PC-3 (cell line): ENCODE data around the gene CADM4. TPM values are rescaled to one million over a fixed set of nuclear protein-coding genes. Genes with fewer than 3 reads are reported as not detected.
"Not testable (repeated sequence)": the region's sequence is repeated elsewhere in the genome, so short reads cannot be mapped to it uniquely, and the experiment has no call there.

Source experiments
- ATAC-seq: fragments of 200-7000 bp; cut with Tn5 transposase; 2 replicates; pipeline ENCODE4 v1.9.1; 2020; ENCODE audit warnings: mild to moderate bottlenecking, moderate library complexity
- BruUV-seq: library from RNA; stranded (reverse); fragments of 400-500 nt; replicated peaks from 2 replicates; lab custom pipeline; 2021; lab: Mats Ljungman, UMichigan
- CTCF ChIA-PET: fragments of 300-600 bp; sonication (Branson Sonifier 250); formaldehyde crosslinking; loops from one replicate; lab custom pipeline; 2022; ENCODE audit warnings: antibody characterized with exemption; lab: Charles Lee
- POLR2A ChIA-PET: fragments of 300-600 bp; sonication (Branson Sonifier 250); formaldehyde crosslinking; loops from one replicate; lab custom pipeline; 2022; ENCODE audit warnings: antibody characterized with exemption; ENCODE audit not compliant: unreplicated experiment; lab: Charles Lee
- DNase-seq: peaks from one replicate; pipeline ENCODE4 v3.0.0-alpha.2; 2015
- H2AFZ ChIP-seq: fragments of 300-600 bp; sonication (generic); 2 replicates; pipeline ENCODE4 v1.6.0; 2016; ENCODE audit warnings: antibody characterized with exemption, low read length
- H3F3A ChIP-seq: fragments of 300-600 bp; sonication (generic); one replicate; pipeline ENCODE4 v1.6.0; 2017; ENCODE audit warnings: antibody characterized with exemption, low read length, control low read depth, mild to moderate bottlenecking; ENCODE audit not compliant: unreplicated experiment
- H3K27ac ChIP-seq: fragments of 300-600 bp; sonication (generic); 2 replicates; pipeline ENCODE4 v1.5.1; 2016; ENCODE audit warnings: mild to moderate bottlenecking, low read length
- H3K27me3 ChIP-seq: fragments of 300-600 bp; sonication (generic); 2 replicates; pipeline ENCODE4 v1.6.1; 2016; ENCODE audit warnings: low read length, mixed read lengths
- H3K36me3 ChIP-seq: fragments of 300-600 bp; sonication (generic); 2 replicates; pipeline ENCODE4 v1.6.1; 2016; ENCODE audit warnings: low read depth, mixed run types, low read length, mixed read lengths
- H3K4me1 ChIP-seq: fragments of 300-600 bp; sonication (generic); 2 replicates; pipeline ENCODE4 v1.5.1; 2016; ENCODE audit warnings: low read length; ENCODE audit not compliant: insufficient read depth
- H3K4me2 ChIP-seq: fragments of 300-600 bp; sonication (generic); 2 replicates; pipeline ENCODE4 v1.6.0; 2016; ENCODE audit warnings: low read length
- H3K4me3 ChIP-seq: fragments of 300-600 bp; sonication (generic); 2 replicates; pipeline ENCODE4 v1.5.1; 2016; ENCODE audit warnings: mild to moderate bottlenecking, low read length, mixed read lengths
- H3K79me2 ChIP-seq: fragments of 300-600 bp; sonication (generic); 2 replicates; pipeline ENCODE4 v1.6.1; 2017; ENCODE audit warnings: low read length, mixed read lengths
- H3K9ac ChIP-seq: fragments of 300-600 bp; sonication (generic); 2 replicates; pipeline ENCODE4 v1.6.0; 2016; ENCODE audit warnings: mild to moderate bottlenecking, low read length
- H3K9me2 ChIP-seq: fragments of 300-600 bp; sonication (generic); replicated peaks from 2 replicates; pipeline ENCODE4 v1.6.1; 2016; ENCODE audit warnings: mixed run types, low read length, mixed read lengths
- H3K9me3 ChIP-seq: fragments of 300-600 bp; sonication (generic); 2 replicates; pipeline ENCODE4 v1.6.1; 2016; ENCODE audit warnings: low read length, mixed read lengths
- H4K20me1 ChIP-seq: fragments of 300-600 bp; sonication (generic); 2 replicates; pipeline ENCODE4 v1.6.1; 2016; ENCODE audit warnings: low read length, mixed read lengths
- CTCF ChIP-seq: fragments of 300-600 bp; sonication (generic); conservative IDR thresholded peaks from 2 replicates; pipeline ENCODE4 v1.5.1; 2017; ENCODE audit warnings: antibody characterized with exemption, low read depth, mild to moderate bottlenecking, low read length
- EZH2 ChIP-seq: fragments of 300-600 bp; sonication (generic); IDR thresholded peaks from one replicate; pipeline ENCODE4 v1.6.1; 2017; ENCODE audit warnings: antibody characterized with exemption, mild to moderate bottlenecking, low read length; ENCODE audit not compliant: unreplicated experiment
- EZH2phosphoT487 ChIP-seq: fragments of 300-600 bp; sonication (generic); IDR thresholded peaks from 2 replicates; pipeline ENCODE4 v1.6.1; 2018; ENCODE audit warnings: mild to moderate bottlenecking, antibody characterized with exemption, low read length, borderline replicate concordance
- intact Hi-C: fragments of 100-400 bp; cut with micrococcal nuclease; formaldehyde crosslinking; loops from 2 replicates; pipeline ENCODE4 v1.9.0; 2023
- total RNA-seq: library from RNA; depleted of rRNA; stranded (reverse); fragments of >200 nt; gene quantifications from 2 replicates; pipeline ENCODE4 v1.2.3, GENCODE V29; 2014

CADM4 gene
- total RNA-seq, 1 experiment from 2014 or later = 13.7 TPM

GRCh38 chr19:43656436-43656835, 16.8 kb upstream of the CADM4 start:
- Histone ChIP-seq H3K9ac (no peak overlapping the region), H3K4me3 (no peak overlapping the region), H3K27ac (no peak overlapping the region), H3K27me3 (no peaks in the 10 kb centered on the region), H3K4me2 (no peak overlapping the region), H4K20me1 (peaks cover 19% of the 10 kb centered on the region), H3K9me2 (no peaks in the 10 kb centered on the region), H3K36me3 (peaks cover 58% of the 10 kb centered on the region), H3K9me3 (no peaks in the 10 kb centered on the region), H2AFZ (no peak overlapping the region), H3F3A (no peaks in the 10 kb centered on the region), H3K4me1 (no peaks in the 10 kb centered on the region), H3K79me2 (peaks cover 9% of the 10 kb centered on the region; the same call in 1 of the 2 replicates)
- CTCF ChIA-PET = no interaction called here
- intact Hi-C loops = no loop called here
- ATAC-seq = no peak
- POLR2A ChIA-PET = no interaction called here
- TF ChIP-seq EZH2phosphoT487 (no peak), EZH2 (no peak), CTCF (no peak)
- no TSS peak for BruUV-seq
- DNase-seq = no peak

GRCh38 chr19:43652546-43652874, 12.9 kb upstream of the CADM4 start:
- intact Hi-C loops = no loop called here
- no TSS peak for BruUV-seq
- H3K9me3 ChIP-seq = no peaks in the 10 kb centered on the region
- no peaks in the 10 kb centered on the region for H3K4me1 ChIP-seq
- H3K27ac ChIP-seq = no peak overlapping the region
- no peak overlapping the region for H3K4me3 ChIP-seq
- no peaks in the 10 kb centered on the region for H3K79me2 ChIP-seq
- ATAC-seq (no peak), DNase-seq (no peak)
- TF ChIP-seq EZH2phosphoT487 (no peak), EZH2 (no peak), CTCF (no peak)
- H3K36me3 ChIP-seq = peaks cover 38% of the 10 kb centered on the region
- CTCF ChIA-PET = no interaction called here
- H3K9me2 ChIP-seq = no peaks in the 10 kb centered on the region
- POLR2A ChIA-PET = no interaction called here
- H2AFZ ChIP-seq = no peak overlapping the region
- no peak overlapping the region for H3K4me2 ChIP-seq
- H4K20me1 ChIP-seq = 0 out of 2 replicates have a peak, but pooled peaks cover 2% of the 10 kb centered on the region
- no peaks in the 10 kb centered on the region for H3F3A ChIP-seq
- H3K27me3 ChIP-seq = no peaks in the 10 kb centered on the region
- H3K9ac ChIP-seq = no peak overlapping the region

- Histone ChIP-seq H4K20me1 (no peaks in the 10 kb centered on the region), H3F3A (peaks cover 4% of the 10 kb centered on the region), H2AFZ (no peak overlapping the region), H3K9me3 (no peaks in the 10 kb centered on the region), H3K9ac (no peak overlapping the region), H3K9me2 (no peaks in the 10 kb centered on the region), H3K4me2 (no peak overlapping the region), H3K4me3 (no peak overlapping the region), H3K4me1 (no peaks in the 10 kb centered on the region), H3K27ac (no peak overlapping the region), H3K36me3 (peaks cover 33% of the 10 kb centered on the region), H3K79me2 (no peaks in the 10 kb centered on the region), H3K27me3 (no peaks in the 10 kb centered on the region)
- peak; percentile 59 for DNase-seq
- peak; percentile 35; the same call in 1 of the 2 replicates for ATAC-seq
- intact Hi-C loops = no loop called here
- POLR2A ChIA-PET = no interaction called here
- no peak for TF ChIP-seq EZH2phosphoT487
- TF ChIP-seq CTCF = peak; percentile 61
- no peak for TF ChIP-seq EZH2
- no TSS peak for BruUV-seq
- CTCF ChIA-PET = no interaction called here
Measured at GRCh38 chr19:43651758-43652545, 12.3 kb upstream of the CADM4 start.

GRCh38 chr19:43650276-43650675, 10.6 kb upstream of the CADM4 start:
- H2AFZ ChIP-seq, BruUV-seq, POLR2A ChIA-PET, H3K4me3 ChIP-seq, H3K79me2 ChIP-seq, H3K4me1 ChIP-seq, CTCF ChIA-PET, H3F3A ChIP-seq, H4K20me1 ChIP-seq, H3K9me3 ChIP-seq, intact Hi-C loops, ATAC-seq, H3K9ac ChIP-seq, DNase-seq, H3K9me2 ChIP-seq, H3K27ac ChIP-seq, H3K27me3 ChIP-seq, H3K4me2 ChIP-seq: not testable (repeated sequence)
- peaks cover 26% of the 10 kb centered on the region for H3K36me3 ChIP-seq
